DOHH2 (cell line): Measurements from ENCODE around the gene E2F6.

ENCODE experiments used
- H3F3A ChIP-seq: fragments of 200-600 bp; sonication (generic), shearing (Covaris generic); 2 replicates; pipeline ENCODE4 v1.6.0; 2016; ENCODE audit warnings: antibody characterized with exemption, mild to moderate bottlenecking; ENCODE audit not compliant: control insufficient read depth, insufficient read depth
- H3K27ac ChIP-seq: fragments of 200-600 bp; sonication (generic); 2 replicates; pipeline ENCODE4 v1.5.1; 2014; ENCODE audit warnings: low read depth, mild to moderate bottlenecking, low read length, moderate library complexity
- H3K27me3 ChIP-seq: fragments of 200-600 bp; sonication (generic); 2 replicates; pipeline ENCODE4 v1.6.1; 2014; ENCODE audit warnings: mild to moderate bottlenecking, low read length, mixed read lengths; ENCODE audit not compliant: control insufficient read depth
- H3K36me3 ChIP-seq: fragments of 200-600 bp; sonication (generic); 2 replicates; pipeline ENCODE4 v1.6.1; 2014; ENCODE audit warnings: mild to moderate bottlenecking, low read length, moderate library complexity, mixed read lengths; ENCODE audit not compliant: control insufficient read depth
- H3K4me1 ChIP-seq: fragments of 200-600 bp; sonication (generic); 2 replicates; pipeline ENCODE4 v1.6.1; 2014; ENCODE audit warnings: mild to moderate bottlenecking, low read length, mixed read lengths; ENCODE audit not compliant: control insufficient read depth
- H3K4me2 ChIP-seq: fragments of 200-600 bp; sonication (generic); 2 replicates; pipeline ENCODE4 v1.6.0; 2014; ENCODE audit warnings: mild to moderate bottlenecking, low read length, moderate library complexity
- H3K4me3 ChIP-seq: fragments of 200-600 bp; sonication (generic); 2 replicates; pipeline ENCODE4 v1.5.1; 2014; ENCODE audit warnings: mild to moderate bottlenecking, low read length, mixed read lengths
- H3K79me2 ChIP-seq: fragments of 200-600 bp; sonication (generic); 2 replicates; pipeline ENCODE4 v1.6.1; 2014; ENCODE audit warnings: mild to moderate bottlenecking, low read length, mixed read lengths; ENCODE audit not compliant: control insufficient read depth
- H3K9me2 ChIP-seq: fragments of 200-600 bp; sonication (generic); replicated peaks from 2 replicates; pipeline ENCODE4 v1.6.1; 2014; ENCODE audit warnings: mild to moderate bottlenecking, low read length, mixed read lengths; ENCODE audit not compliant: control insufficient read depth
- H3K9me3 ChIP-seq: fragments of 200-600 bp; sonication (generic); 2 replicates; pipeline ENCODE4 v1.6.1; 2014; ENCODE audit warnings: antibody characterized with exemption, low read length, mixed read lengths; ENCODE audit not compliant: control insufficient read depth, insufficient read depth
- H4K20me1 ChIP-seq: fragments of 200-600 bp; sonication (generic); 2 replicates; pipeline ENCODE4 v1.6.0; 2014; ENCODE audit warnings: low read depth, mild to moderate bottlenecking, antibody characterized with exemption, low read length, moderate library complexity; ENCODE audit not compliant: control insufficient read depth, insufficient read depth
- CTCF ChIP-seq: fragments of 200-600 bp; sonication (generic); IDR thresholded peaks from one replicate; pipeline ENCODE4 v1.5.1; 2014; ENCODE audit warnings: antibody characterized with exemption, mild to moderate bottlenecking, low read depth, low read length; ENCODE audit not compliant: poor library complexity, severe bottlenecking
- EZH2phosphoT487 ChIP-seq: fragments of 200-600 bp; sonication (generic); IDR thresholded peaks from 2 replicates; pipeline ENCODE4 v1.6.1; 2017; ENCODE audit warnings: borderline replicate concordance, mild to moderate bottlenecking, antibody characterized with exemption, low read length, moderate library complexity, mixed read lengths

The E2F6 gene

GRCh38 chr2:11506611-11506969 is 40.6 kb upstream of the E2F6 start:
- H3K4me3 ChIP-seq = no peak overlapping the region
- no peak overlapping the region for H3K4me2 ChIP-seq
- H3F3A ChIP-seq = no peaks in the 10 kb centered on the region
- no peaks in the 10 kb centered on the region for H3K36me3 ChIP-seq
- H3K79me2 ChIP-seq = no peaks in the 10 kb centered on the region
- no peaks in the 10 kb centered on the region for H3K4me1 ChIP-seq
- TF ChIP-seq CTCF (no peak), EZH2phosphoT487 (no peak)
- H3K27me3 ChIP-seq = 0 out of 2 replicates have a peak, but pooled peaks cover 2% of the 10 kb centered on the region
- H3K27ac ChIP-seq = no peak overlapping the region
- H3K9me3 ChIP-seq = no peaks in the 10 kb centered on the region
- H3K9me2 ChIP-seq = no peaks in the 10 kb centered on the region
- H4K20me1 ChIP-seq = no peaks in the 10 kb centered on the region

GRCh38 chr2:11505652-11506610 is 40.0 kb upstream of the E2F6 start:
- H3K4me3 ChIP-seq = no peak overlapping the region
- no peaks in the 10 kb centered on the region for H3F3A ChIP-seq
- H3K27ac ChIP-seq = no peak overlapping the region
- TF ChIP-seq CTCF (no peak), EZH2phosphoT487 (no peak)
- no peaks in the 10 kb centered on the region for H3K9me3 ChIP-seq
- no peaks in the 10 kb centered on the region for H3K79me2 ChIP-seq
- no peaks in the 10 kb centered on the region for H3K9me2 ChIP-seq
- H3K36me3 ChIP-seq = no peaks in the 10 kb centered on the region
- 0 out of 2 replicates have a peak, but pooled peaks cover 2% of the 10 kb centered on the region for H3K27me3 ChIP-seq
- no peaks in the 10 kb centered on the region for H4K20me1 ChIP-seq
- no peaks in the 10 kb centered on the region for H3K4me1 ChIP-seq
- no peak overlapping the region for H3K4me2 ChIP-seq

GRCh38 chr2:11503354-11503927 is 37.5 kb upstream of the E2F6 start:
- no peaks in the 10 kb centered on the region for H3K9me2 ChIP-seq
- no peaks in the 10 kb centered on the region for H3K79me2 ChIP-seq
- H3K27me3 ChIP-seq = 0 out of 2 replicates have a peak, but pooled peaks cover 2% of the 10 kb centered on the region
- H3K4me2 ChIP-seq = no peak overlapping the region
- H3K9me3 ChIP-seq = no peaks in the 10 kb centered on the region
- TF ChIP-seq CTCF (no peak), EZH2phosphoT487 (no peak)
- H4K20me1 ChIP-seq = no peaks in the 10 kb centered on the region
- no peak overlapping the region for H3K4me3 ChIP-seq
- no peaks in the 10 kb centered on the region for H3K36me3 ChIP-seq
- no peak overlapping the region for H3K27ac ChIP-seq
- H3K4me1 ChIP-seq = no peaks in the 10 kb centered on the region
- no peaks in the 10 kb centered on the region for H3F3A ChIP-seq
